GM04503 (cell line): ENCODE results near the gene FOXK2.

ENCODE experiments used
- DNase-seq: peaks from one replicate; pipeline ENCODE4 v3.0.0-alpha.2; 2012; ENCODE audit warnings: low read depth

Gene FOXK2

DNA sequence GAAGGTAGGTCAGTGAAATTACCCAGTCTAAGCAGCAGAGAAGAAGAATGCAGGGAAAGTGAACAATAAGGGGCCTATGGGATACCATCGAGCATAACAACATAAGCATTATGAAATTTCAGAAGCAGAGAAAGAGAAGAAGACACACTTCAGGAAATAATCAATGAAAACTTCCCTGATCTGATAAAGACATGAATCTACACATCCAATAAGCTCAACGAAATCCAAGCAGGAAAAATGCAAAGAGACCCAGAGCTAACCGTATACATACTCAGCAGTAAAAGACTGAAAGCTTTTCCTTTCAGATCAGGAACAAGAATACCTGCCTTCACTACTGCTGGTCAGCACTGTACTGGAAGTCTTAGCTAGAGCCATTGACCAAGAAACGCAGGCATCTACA lies 90.1 kb downstream of the FOXK2 start:
- no peak for DNase-seq

- no peak for DNase-seq
Observed at GRCh38 chr17:82611140-82612058, 91.9 kb downstream of the FOXK2 start.

- no peak for DNase-seq
Observed at GRCh38 chr17:82613283-82614094, 94.0 kb downstream of the FOXK2 start.

DNA sequence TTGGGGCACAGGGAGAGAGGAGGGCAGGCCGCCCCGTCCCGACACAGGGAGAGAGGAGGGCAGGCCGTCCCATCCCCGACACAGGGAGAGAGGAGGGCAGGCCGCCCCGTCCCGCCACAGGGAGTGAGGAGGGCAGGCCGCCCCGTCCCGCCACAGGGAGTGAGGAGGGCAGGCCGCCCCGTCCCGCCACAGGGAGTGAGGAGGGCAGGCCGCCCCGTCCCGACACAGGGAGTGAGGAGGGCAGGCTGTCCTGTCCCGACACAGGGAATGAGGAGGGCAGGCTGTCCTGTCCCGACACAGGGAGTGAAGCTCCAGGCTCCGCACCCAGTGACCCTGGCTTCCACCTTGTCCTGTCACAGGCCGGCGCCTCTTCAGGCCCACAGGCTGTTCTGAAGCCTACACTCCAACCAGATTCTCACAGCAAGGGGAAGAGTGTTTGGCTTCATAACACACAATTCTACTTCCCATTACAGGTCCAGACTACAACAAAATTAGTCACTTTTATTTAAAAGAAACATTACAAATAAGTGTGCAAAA lies 94.6 kb downstream of the FOXK2 start:
- DNase-seq, result no peak

- DNase-seq, result no peak
Observed at GRCh38 chr17:82615084-82616020, 95.8 kb downstream of the FOXK2 start.

- DNase-seq, result no peak
Observed at GRCh38 chr17:82616021-82616711, 96.6 kb downstream of the FOXK2 start.

DNA sequence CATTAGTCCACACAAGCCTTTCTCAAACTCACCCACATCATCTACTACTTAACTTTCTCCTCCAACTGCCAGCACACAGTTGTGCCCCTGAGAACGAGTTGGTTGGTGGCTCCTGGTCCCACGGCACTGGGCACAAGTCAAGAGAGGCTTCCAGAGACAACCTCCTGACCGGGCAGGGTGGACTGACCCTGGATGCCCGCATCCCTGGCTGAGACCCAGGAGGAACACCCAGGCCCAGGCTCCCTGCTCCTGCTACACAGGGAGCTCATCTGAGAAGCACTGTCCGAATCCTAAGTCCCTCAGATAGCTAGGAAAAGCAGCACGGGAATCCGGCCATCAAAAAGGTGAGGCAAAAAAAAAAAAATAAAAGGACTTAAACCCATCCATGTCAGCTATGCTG lies 99.7 kb downstream of the FOXK2 start:
- DNase-seq, result no peak

DNA sequence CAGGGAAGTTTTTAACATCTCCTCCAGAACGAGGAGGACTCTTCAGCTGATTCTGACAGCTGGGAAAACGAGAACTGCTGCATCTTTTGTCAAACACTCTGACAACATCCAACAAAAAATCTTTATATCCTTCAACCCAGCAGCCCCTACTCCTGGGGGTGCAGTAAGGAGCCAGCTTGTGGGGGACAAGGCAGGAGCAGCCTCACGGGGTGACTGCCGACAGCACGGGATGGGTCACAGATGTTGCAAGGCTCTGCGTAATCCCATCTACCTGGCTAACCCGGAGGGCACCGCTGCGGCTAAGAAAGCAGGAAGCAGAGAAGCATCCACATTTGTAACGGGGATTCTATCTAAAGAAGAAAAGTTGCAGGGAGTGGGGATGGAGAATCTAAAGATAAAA lies 100.1 kb downstream of the FOXK2 start:
- no peak for DNase-seq

DNA sequence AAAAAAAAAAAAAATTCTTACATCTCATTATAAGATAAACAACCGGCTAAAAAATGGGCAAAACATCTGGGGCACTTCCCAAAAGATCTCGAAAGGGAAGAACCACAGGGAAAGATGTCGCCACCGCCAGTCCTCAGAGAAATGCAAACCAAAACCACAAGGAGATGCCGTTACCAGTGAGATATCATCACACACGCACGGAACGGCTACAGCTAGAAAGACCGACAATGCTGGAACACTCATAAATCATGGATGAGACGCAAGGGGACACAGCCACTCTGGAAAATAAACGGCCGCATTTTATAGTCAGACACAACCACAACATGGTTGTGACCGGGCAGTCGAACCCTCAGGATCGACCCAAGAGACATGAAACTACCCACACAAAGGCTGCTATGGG lies 104.2 kb downstream of the FOXK2 start:
- DNase-seq, result peak; percentile 79

- no peak for DNase-seq
Observed at GRCh38 chr17:82627405-82627804, 107.9 kb downstream of the FOXK2 start.

GRCh38 chr17:82629748-82630147 lies 110.2 kb downstream of the FOXK2 start:
- no peak for DNase-seq

GRCh38 chr17:82630212-82630611 lies 110.7 kb downstream of the FOXK2 start:
- DNase-seq, result no peak

DNA sequence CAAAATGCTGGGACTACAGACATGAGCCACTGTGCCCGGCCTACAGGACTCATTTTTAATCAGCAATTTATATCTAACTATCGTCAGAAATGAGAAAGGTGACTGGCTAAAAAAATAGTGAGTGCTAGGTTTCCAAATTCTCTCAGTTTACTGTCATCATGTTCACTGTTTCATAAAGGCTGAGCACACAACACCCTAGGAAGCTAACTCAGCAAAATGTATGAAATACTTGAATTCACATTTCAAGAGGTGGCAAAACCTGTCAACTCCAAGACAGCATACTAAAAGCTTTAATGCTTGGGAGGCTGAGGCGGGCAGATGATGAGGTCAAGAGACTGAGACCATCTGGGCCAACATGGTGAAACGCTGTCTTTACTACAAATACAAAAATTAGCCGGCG lies 112.0 kb downstream of the FOXK2 start:
- no peak for DNase-seq

GRCh38 chr17:82632451-82632850 lies 112.9 kb downstream of the FOXK2 start:
- DNase-seq, result no peak

DNA sequence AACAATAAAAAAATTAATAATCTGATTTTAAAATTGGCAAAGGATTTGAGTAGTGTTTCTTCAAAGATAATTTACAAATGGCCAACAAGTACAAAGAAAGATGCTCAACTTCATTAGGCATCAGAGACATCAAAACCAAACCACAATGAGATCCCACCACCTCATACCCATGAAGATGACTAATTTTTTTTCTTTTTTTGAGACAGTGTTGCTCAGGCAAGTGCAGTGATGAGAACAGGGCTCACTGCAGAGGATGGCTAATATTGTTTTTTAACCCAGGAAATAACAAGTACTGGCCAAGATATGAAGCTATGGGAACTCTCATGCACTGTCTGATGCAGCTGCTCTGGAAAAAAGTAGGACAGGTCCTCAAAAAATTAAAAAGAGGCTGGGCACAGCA lies 113.8 kb downstream of the FOXK2 start:
- no peak for DNase-seq

DNA sequence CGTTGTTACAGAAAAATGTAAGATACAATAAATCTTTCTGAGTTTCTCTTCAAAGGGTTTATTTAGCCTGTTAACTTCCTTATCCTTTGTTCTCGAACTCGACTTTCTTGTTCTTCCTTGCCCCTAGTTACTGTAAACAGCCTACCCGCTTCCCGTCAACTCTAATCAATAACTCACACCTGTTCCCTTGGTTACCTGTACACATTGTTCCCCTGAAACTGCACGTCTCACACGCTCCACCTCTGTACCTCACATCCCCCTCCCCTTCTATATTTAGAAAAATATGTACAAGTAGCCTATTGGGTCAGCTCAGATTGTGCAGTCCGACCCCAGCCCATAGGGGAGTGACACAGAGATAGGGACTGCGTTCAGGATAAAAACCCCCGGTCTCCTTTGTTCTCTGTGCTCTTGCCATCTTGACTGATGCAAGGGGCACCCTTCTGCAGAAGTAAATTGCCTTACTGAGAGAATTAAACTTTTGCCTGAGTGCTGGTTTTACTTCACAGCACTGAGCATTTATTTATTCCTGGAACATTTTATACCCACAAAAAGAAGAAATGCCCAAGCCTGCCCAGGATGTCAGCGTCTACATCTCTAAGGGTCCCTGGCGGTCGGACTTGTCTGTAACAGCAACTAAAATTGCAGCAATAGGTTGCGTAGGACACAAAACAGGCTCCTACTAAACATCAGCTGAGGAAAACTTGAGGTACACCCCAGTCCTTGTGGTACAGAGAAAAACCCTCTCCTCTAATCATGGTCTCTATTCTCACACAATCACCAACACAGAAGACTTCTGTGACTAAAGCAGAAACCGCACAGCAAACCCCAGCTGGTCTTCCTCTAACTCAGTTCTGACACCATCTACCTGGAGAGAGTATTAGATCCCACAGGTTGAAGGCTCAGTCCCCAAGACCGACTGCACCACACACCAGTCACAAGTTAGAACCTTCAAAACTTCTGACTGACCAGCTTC lies 117.4 kb downstream of the FOXK2 start:
- DNase-seq, result no peak

DNA sequence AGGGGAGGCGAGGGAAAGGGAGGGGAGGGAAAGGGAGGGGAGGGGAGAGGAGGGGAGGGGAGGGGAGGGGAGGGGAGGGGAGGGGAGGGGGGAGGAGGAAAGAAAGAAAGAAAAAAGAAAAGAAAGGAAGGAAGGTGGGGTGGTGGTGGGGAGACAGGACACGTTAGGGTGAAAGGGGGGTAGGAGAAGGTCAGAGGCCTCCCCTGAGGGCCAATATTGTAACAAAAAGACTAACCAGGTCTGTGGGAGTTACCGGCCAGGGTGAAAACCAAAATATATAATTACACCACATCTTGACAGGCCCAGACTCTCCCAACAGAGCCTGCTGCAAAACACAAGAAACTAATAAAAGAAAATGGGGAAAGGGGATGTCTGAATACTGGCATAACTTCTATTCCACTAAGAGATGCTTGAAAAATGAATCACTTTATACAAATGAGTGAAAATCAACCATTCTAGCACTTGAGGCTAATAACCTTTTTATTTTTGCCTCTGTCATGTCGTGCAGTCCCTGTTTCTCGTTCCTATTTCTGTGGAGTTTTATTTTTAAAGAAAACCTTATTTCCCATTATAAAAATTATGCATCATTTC lies 118.7 kb downstream of the FOXK2 start:
- DNase-seq, result no peak

- DNase-seq, result no peak
Observed at GRCh38 chr17:82639628-82640027, 120.1 kb downstream of the FOXK2 start.

DNA sequence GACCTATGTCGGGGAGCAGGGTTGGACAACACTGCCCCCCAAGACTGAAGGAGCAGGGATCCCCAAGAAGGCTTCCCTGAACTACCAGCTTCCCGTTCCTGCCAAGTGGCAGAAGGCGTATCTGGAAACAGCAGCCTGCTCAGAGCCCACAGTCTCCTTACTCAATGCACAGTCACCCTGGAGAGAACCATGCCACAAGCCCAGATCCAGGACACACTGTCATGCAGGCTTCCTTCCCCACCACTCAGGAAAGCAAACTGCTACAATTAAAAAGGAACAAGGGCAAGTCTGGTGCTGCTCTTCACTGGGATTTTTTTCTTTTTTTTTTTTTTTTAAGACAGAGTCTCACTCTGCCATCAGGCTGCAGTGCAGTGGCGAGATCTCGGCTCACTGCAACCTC lies 120.5 kb downstream of the FOXK2 start:
- DNase-seq, result no peak

- DNase-seq, result no peak
Observed at GRCh38 chr17:82642022-82642421, 122.5 kb downstream of the FOXK2 start.
